Occipital lobe (tissue), 2 donors: ENCODE data around the gene TTC23L. TPM values are rescaled to one million over a fixed set of nuclear protein-coding genes. Genes with fewer than 3 reads are reported as not detected.

ENCODE experiments used
- DNase-seq: peaks from one replicate; lab custom pipeline; 2025; lab: John Stamatoyannopoulos, UW
- total RNA-seq: library from RNA; depleted of rRNA; stranded (reverse); fragments of >200 nt; gene quantifications from one replicate; pipeline ENCODE4 v1.2.3, GENCODE V29; 2014

Gene TTC23L
- total RNA-seq, 1 donor from 2014 or later, result 3.4 TPM

DNA sequence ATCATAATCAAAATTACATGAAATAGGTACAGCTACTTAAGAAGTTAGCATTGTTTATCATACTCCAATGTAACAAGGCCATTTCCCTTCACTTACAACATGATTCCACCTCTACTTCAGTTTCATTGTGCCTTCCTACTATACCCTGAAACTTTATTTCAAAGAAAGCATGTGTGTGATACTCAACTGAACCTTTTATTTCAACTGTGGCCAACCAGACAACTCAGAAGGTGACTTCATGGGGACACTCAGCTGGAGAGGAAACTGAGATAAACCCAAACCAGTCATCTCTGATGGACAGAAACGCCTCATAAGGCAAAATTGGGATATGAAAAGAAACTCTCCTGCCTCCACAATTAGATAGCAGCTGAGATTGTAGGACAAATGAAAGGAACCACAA, 5.9 kb upstream of the TTC23L start:
- no peak for DNase-seq

DNA sequence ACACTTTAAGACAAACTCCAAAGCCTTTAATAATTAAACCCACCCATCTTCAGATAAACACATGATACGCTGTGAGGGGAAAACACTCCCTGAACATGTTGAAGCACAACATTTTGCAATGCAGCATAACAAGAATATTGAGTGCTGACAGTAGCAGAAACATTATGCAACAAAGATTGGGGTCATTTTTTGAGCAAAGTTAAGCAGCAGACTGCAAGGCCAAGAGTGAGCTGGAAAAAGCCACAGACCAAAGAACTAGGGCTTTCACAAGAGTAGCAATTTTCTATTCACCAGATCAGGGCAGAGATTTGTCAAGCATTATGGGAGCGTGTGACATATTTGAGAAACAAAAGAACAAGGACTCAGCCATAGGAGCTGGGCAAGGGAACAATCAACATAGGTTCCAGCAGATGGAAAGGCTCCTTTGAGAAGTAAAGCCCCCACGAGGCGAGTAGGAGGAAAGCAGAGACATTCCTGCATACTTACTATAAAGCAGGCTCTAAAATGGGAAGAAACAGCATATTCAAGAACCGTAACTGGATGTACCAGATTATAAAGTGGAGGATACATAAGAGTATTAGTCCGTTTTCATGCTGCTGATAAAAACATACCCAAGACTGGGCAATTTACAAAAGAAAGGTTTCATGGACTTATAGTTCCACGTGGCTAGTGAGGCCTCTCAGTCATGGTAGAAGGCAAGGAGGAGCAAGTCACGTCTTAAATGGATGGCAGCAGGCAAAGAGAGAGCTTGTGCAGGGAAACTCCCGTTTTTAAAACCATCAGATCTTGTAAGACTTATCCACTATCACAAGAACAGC, 4.8 kb upstream of the TTC23L start:
- no peak for DNase-seq

DNA sequence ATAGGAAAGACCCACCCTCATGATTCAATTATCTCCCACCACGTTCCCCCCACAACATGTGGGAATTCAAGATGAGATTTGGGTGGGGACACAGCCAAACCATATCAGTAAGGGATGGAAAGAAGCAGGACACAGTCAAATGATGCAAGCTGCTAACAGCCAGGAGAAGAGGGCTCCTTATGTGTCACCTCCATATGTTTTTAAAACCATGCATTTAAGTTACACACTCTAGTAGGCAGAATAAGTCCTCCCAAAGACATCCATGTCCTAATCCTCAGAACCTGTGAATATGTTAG, 4.2 kb upstream of the TTC23L start:
- no peak for DNase-seq

DNA sequence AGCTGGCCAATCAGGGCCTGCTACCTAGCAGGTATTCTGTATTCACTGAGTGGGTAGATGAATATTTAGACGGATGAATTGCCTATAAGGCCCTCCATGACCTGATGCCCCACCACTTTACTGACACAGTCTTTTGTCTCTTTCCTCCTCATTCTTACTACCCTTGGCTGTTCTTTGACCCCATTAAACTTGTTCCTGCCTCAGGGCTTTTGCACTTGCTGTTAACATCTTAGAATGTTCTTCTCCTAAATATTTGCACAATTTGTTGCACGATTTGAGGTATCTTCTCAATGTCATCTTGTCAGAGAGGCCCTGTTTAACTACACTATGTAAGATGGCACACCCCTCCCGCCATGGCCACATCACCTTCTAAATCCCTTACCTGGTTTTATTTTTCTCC, 3.3 kb upstream of the TTC23L start:
- no peak for DNase-seq

DNA sequence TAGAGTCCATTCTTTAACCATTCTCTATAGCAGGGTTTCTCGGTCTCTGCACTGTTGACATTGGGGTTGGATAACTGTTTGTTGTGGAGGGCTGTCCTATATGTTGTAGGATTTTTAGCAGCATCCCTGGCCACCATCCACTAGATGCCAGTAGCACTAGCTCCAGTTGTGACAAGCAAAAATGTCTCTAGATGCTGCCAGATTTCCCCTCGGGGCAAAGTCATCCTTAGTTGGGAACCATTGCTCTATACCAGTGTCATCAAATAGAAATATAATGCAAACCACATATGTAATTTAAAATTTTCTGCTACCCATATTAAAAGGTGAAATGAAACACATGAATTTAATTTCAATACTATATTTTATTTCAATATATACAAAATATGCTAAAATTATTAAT, 2.9 kb downstream of the TTC23L start:
- no peak for DNase-seq

DNA sequence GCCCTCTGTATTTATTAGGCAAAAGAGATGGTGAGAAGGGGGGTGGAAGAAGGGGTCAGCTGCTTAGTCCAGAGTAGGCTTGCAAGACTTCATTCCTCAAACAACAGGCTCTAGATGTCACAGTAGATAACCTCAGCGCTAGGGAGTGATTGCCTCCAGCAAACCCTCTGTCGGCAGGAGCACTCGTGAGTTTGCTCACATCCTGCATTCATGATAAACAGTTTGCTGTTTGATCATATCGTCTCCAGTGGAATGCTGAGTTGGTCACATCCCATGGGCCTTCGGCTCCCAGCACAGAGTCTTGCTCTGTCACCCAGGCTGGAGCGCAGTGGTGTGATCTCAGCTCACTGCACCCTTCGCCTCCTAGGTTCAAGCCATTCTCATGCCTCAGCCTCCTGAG, 3.6 kb downstream of the TTC23L start:
- DNase-seq, result no peak

DNA sequence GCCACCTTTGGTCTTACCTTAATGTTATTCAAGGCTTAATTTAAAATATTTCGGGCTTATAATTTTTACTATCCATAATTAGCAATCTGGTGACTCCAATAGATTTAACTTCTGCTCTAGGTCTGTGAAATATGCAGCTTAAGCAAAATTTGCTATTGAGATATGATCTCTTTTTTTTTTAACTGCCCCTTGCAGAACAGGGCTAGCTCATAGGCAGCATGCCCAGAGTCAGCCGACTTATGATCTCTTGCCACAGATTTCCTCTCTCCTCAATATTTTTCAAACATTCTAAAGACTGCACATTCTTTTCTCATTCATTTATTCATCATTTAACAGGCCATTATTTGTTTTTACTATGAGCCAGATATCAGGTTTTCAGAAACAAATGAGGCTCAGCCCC, 4.5 kb downstream of the TTC23L start:
- DNase-seq, result no peak

DNA sequence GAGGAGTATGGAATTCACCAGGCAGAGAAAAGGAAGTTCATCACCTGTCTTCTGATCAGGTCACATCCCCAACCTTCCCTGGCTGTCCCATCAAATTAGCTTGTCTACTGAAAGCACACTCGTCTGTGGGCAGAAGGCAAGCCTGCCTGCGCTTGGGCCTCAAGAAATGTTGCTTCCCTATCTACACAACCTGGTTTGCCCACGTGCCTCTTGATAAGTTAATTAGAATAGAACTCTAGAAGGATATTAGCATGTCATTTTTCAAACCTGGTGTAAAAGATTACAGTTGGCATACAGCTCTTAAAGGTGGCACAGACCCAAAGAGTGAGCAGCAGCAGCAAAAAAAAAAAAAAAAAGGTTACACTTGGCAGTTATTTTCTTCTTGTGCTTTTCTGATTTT, 5.1 kb downstream of the TTC23L start:
- DNase-seq, result no peak

DNA sequence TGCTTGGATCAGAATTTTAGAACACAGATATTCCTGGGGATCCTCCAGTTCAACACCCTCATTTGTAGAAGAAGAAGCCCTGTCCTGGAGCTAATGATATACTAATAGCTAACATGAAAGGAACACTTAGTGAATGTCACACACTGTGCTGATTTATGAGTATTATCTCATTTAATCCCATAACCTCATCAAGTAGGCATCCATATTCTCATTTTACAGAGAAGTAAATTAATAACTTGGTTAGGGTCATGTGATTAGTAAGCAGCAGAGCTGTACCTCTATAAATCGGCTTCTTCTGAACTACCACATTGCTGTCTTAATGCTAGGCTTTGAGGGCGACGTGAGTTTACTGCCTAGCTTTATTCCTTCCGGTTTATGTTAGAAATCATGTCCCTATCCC, 6.0 kb downstream of the TTC23L start:
- no peak for DNase-seq

DNA sequence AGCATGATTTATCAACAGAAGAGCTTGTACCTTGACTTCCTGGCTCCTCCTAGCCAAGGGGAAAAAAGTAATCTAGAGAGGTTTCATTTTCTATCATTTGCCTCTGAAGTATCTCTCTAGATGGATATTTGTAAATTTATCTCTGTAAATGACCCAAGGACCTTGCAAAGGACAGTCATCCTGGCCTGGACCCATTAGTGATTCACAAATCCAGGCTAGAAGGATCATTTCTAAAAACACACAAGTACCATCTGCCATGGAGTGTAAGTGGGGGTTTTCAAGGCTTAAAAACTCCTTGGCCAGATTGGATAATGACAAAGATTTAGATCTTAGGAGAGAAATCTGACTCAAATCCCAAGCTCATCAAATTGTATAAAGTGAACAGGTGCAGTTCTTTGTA, 8.1 kb downstream of the TTC23L start:
- DNase-seq, result no peak

DNA sequence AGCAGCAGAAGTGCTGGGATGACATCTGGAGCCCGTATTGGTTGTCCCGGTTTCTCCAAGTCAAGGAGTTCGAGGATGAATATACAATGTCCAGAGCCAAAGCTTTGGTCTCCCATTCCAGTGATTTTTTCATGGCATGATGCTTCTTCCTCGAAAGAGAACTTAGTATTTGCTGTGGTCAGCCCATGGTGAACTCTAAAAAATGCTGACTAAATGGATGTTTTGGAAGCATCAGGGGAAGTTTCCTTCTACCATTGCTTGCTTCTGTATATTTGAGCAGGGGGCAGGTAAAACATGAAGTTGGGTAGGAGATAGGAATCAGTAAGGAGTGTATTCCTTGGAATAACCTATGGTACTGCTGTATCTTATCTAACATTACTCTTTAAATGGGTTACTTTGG, 8.6 kb downstream of the TTC23L start:
- no peak for DNase-seq

DNA sequence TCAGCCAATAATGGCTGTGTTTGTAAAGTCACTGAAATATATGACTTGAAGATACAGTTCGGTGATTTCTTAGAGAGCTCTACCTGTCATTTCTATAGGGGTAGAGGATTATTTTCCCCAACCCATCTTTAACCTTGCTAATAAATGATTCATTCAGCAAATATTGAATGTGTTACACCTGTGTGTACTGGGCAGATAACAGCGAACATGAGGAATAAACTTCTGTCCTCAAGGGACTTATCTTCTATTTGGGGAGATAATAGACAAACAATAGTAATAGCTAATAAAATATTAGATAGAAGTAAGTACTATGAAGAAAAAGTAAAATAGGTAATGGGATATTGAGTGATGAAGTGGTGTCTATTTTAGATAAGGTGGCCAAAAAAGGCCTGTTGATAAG, 9.3 kb downstream of the TTC23L start:
- DNase-seq, result no peak

DNA sequence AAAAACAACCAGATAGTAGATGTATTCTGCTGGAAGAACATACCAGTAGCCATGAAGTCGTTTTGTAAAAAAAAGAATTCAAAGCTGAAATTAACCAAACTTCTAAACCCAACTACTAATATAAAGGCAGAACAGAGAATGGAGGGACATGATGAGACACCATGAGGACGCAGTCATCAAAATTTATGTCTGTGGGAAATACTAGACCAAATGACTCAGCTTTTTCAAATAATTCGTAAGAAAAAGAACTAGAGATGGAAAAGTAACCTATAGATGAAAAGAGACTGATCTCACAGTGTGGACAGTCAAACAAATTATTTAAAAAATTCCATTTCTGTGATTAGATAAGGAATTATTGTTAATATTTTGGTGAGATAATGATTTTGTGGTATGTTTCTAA, 10.3 kb downstream of the TTC23L start:
- DNase-seq, result no peak

DNA sequence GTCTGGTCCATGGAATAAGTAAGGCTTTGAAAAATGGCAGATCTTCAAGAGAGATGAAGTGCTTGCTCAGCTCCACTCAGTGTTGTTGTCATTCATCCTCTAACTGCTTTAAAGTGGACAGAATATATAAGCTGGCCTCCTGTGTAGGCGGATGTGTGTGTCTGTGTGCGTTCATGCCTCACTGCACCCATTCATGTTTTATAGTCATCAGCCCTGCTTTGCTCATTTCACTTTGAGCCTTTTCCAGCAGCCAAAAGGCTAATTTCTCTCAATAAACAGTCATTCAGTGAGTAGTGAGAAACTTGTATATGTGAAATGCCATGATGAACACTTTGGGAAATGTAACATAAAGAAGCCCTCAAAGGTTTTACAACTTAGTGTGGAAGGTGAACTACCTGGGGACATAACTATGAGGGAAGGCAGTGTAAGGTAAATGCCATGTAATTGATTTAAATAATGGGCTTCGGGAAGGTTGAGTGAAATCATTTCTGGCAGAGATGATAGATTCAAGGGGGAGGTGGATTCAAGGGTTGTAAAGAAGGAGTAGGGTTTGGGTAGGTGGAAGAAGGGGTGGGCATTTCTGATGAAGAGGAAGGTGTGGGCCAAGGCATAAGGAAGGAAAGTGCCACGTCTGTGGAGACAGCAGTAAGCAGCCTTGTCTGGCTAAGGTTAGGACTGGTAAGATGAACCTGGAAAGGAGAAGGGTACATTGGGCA, 15.7 kb downstream of the TTC23L start:
- DNase-seq, result no peak

DNA sequence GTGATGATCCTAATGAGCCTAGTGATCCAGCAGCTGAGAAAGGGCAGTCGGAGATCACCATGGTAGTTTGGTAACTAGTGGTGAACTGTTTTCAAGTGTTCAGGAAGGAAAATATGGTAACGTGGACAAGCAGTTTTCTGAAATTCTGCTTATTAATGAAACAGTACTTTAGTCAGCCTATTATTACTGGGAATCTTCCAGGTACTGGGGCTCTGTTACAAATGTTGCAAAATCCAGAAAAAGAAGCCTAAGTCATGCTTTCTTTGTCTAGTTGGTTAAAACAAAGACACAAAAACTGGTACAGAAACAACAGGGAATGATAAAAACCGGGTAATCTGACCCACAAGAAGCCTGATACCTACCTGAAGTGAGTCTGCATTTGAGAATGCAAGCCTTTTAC, 18.2 kb downstream of the TTC23L start:
- DNase-seq, result no peak

DNA sequence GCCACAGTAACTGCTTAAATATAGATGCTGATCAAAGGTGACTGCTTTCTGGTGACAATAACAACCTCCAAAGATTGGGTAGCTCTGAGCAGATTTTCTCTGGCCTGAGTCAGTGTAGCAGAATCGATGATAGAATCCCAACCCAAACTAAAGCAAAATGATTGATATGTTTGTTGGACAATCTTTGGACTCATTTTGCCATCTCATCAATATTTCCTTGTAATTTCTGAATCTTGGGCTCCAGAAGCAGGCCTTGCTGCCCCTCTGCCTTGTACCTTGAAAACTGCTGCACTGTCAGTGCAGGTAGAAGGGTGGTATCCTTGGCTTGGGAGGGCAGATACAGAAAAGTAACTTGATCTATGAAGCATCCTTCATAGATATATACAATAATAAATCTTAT, 18.9 kb downstream of the TTC23L start:
- no peak for DNase-seq

DNA sequence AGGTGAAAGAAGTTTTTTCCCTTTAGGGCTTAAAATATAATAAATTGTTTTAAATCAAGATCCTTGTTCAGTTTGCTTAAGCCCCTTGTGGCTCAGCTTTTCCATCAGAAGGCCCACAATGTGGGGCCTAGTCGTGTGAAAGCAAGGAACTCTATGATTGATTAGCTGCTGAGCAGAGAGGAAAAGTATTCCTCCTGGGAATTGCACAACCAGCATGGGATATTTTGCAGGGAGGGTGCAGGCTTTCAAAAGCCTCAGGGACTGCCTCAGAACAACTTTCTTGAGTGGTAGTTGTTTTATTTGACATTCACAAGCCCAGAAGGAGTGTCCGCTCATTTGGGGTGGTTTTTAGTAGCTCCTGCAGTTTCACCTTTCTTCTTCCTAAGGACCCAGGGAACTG, 19.8 kb downstream of the TTC23L start:
- no peak for DNase-seq

DNA sequence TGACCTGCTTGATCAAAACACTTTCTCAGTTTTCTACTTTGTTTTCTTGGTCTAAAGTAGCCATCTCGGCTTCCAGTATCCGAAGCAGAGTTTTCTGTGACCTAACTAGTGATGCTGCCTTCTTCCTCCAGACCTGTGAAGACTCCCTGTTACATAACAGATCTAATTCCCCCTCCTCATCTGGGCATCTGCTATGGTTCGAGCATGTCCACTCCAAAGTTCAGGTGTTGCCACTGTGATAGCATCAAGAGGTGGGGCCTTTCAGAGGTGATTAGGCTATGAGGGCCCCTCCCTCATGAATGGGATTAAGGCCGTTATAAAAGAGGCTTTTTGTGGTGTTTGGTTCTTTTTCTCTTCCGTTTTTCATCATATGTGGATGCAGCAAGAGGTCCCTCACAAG, 20.3 kb downstream of the TTC23L start:
- no peak for DNase-seq

DNA sequence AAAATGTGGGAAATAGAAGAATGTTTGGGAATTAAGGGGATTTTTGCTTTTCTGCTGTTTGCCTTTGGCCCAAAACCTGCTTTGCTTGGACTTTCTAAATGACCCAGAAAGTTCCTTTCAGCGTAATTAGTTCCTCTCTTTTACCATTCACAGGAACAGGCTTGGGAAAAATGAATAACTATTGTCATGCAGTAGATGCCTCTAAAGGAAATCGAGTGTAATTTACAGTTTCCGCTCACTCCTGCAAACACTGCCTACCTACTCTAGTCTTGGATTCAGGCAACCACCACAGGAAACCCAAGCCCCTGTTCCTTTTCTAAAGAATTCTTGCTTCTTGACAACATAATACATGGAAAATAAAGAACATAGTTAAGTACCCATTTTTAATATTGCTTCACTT, 25.0 kb downstream of the TTC23L start:
- no peak for DNase-seq

DNA sequence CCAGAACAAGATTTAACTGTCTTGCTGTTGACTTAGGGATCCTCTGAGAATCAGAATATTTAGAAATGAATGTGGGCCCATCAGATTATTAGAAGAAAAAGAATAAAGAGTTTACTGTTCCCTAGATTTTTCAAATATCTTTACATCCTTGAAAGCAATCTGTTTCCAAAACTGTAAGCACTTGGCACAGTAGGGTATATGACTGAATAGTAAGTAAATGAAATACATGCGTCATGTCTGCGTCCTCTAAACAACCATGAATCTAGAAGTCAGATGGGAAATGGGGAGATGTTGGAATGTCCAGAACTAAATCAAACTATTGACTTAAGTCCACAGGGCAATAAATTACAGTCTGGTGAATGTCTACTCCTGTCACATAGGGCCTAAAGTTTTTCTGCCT, 26.1 kb downstream of the TTC23L start:
- no peak for DNase-seq

DNA sequence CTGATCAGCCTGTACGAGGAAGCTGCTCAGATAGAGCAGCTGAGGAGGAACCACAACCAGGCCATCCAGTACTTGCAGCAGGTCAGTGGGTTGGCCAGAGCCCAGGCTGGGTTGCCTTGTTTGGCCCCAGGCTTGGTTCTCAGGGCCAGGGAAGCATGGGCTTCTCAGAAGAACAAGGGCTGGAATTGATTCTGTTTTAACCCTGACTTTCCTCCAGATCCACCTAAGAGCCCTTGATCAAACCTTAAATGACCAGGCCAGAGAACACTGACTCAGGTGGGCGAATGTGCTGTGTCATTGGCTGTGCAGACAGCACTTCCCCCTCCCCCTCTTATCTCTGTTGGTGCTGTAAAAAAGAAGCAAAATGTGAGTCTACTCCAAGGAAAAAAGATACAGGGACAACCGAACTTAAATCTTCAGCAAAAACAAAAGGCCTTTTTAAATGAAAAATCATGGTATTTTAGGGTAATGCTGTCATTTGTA, 28.1 kb downstream of the TTC23L start:
- no peak for DNase-seq

DNA sequence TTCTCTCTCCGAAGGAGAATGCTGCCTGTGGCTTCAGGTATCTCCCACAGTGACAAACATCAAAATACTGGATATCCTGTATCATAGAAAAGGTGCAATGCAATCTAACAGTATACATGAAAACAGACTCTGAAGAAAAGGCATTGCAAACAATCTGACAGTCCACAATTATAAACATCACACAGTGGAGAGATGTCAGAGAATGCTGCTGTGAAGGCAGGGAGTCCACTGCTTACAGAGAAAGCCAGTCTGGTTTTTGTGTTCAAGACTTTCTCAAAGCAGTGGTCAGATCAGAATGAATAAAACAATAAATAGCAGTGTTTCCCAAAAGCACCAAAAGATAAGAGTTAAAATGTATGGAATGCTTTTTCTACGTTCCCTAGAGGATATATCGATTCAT, 28.7 kb downstream of the TTC23L start:
- no peak for DNase-seq

DNA sequence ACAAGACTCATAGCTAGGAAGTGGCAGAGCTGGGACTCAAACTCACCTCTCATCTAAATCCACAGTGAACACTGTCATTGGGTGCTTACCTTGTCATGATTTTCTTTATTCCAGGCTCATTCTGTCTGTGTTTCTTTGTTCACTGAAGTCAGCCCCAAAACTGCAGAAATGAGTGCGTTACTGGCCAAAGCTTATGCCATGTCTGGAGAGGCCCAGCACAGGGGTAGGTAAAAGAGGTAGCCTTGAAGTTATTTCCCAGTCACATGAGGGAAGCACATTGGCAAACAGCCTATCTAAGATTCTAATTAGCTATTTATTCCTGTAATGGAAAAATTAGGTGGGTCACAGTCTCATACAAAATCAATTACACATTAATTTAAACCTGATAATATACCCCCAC, 29.8 kb downstream of the TTC23L start:
- no peak for DNase-seq
